Endothelial cell of umbilical vein (primary cell): ENCODE results near the gene SH3BGRL3. TPM values are rescaled to one million over a fixed set of nuclear protein-coding genes. Genes with fewer than 3 reads are reported as not detected.

Experiments
- BruUV-seq: library from RNA; stranded (reverse); fragments of 400-500 nt; replicated peaks from 2 replicates; lab custom pipeline; 2021; lab: Mats Ljungman, UMichigan
- CTCF ChIA-PET: fragments of 300-600, 350-600 bp; sonication (Branson Sonifier 250); formaldehyde crosslinking; loops from one replicate; lab custom pipeline; 2021; ENCODE audit warnings: antibody characterized with exemption, inconsistent platforms; lab: Charles Lee
- POLR2A ChIA-PET: fragments of 300-600, 350-600 bp; sonication (Branson Sonifier 250); formaldehyde crosslinking; loops from one replicate; lab custom pipeline; 2021; ENCODE audit warnings: antibody characterized with exemption, inconsistent platforms; lab: Charles Lee
- DNase-seq: peaks from one replicate; pipeline ENCODE4 v3.0.0-alpha.2; 2011; ENCODE audit warnings: low read depth, low spot score
- FAIRE-seq: peaks from 2 replicates; lab custom pipeline; 2011; peaks lifted over from hg19 to GRCh38; lab: Jason Lieb, UNC
- H2AFZ ChIP-seq: 2 replicates; pipeline ENCODE4 v1.6.0; 2012; ENCODE audit warnings: low read depth, low read length, control low read depth, inconsistent platforms
- H3K27ac ChIP-seq: 2 replicates; pipeline ENCODE4 v1.5.1; 2011; ENCODE audit warnings: low read depth, mild to moderate bottlenecking, control low read depth, low read length, moderate library complexity; ENCODE audit not compliant: insufficient read depth
- H3K27me3 ChIP-seq, 2 experiments: 2 replicates each; pipeline versions ENCODE4 v1.6.0 to v1.6.1; 2011; ENCODE audit warnings: low read length in 2 of 2, mixed read lengths in 1 of 2; ENCODE audit not compliant: control insufficient read depth in 2 of 2, insufficient read depth in 2 of 2
- H3K36me3 ChIP-seq, 2 experiments: 2 replicates in 1 of 2; 3 replicates in 1 of 2; pipeline ENCODE4 v1.5.1; 2011; ENCODE audit warnings: low read length in 2 of 2, mild to moderate bottlenecking in 1 of 2, moderate library complexity in 1 of 2; ENCODE audit not compliant: control insufficient read depth in 2 of 2, insufficient read depth in 2 of 2; ENCODE audit errors: extremely low read depth in 1 of 2
- H3K4me1 ChIP-seq: 3 replicates; pipeline ENCODE4 v1.5.1; 2011; ENCODE audit warnings: mild to moderate bottlenecking, low read length; ENCODE audit not compliant: control insufficient read depth, insufficient read depth; ENCODE audit errors: extremely low read depth
- H3K4me2 ChIP-seq: 2 replicates; pipeline ENCODE4 v1.6.1; 2011; ENCODE audit warnings: low read length, control low read depth, mixed read lengths; ENCODE audit not compliant: insufficient read depth
- H3K4me3 ChIP-seq, 3 experiments: fragments of 200-600 bp in 1 of 3; sonication (generic), shearing (Covaris generic) in 1 of 3; replicated peaks in 1 of 3; 2 replicates each; pipeline ENCODE4 v1.5.1; 2011 to 2016; ENCODE audit warnings: control low read depth in 3 of 3, low read length in 3 of 3, mild to moderate bottlenecking in 2 of 3, inconsistent platforms in 1 of 3, low read depth in 1 of 3, moderate library complexity in 1 of 3; ENCODE audit not compliant: insufficient read depth in 1 of 3
- H3K79me2 ChIP-seq: 2 replicates; pipeline ENCODE4 v1.6.0; 2012; ENCODE audit warnings: low read length, inconsistent platforms; ENCODE audit not compliant: control insufficient read depth, insufficient read depth
- H3K9ac ChIP-seq: replicated peaks from 2 replicates; pipeline ENCODE3; 2011; ENCODE audit warnings: low read length, control low read depth; ENCODE audit not compliant: insufficient read depth; ENCODE audit errors: extremely low read depth
- H3K9me1 ChIP-seq: replicated peaks from 3 replicates; pipeline ENCODE4 v1.6.0; 2011; ENCODE audit warnings: mild to moderate bottlenecking, low read length; ENCODE audit not compliant: control insufficient read depth, insufficient read depth; ENCODE audit errors: extremely low read depth
- H3K9me3 ChIP-seq: replicated peaks from 2 replicates; pipeline ENCODE4 v1.5.1; 2012; ENCODE audit warnings: low read length, inconsistent platforms; ENCODE audit not compliant: control insufficient read depth, insufficient read depth
- H4K20me1 ChIP-seq: replicated peaks from 2 replicates; pipeline ENCODE3; 2011; ENCODE audit warnings: mild to moderate bottlenecking, low read length; ENCODE audit not compliant: control insufficient read depth, insufficient read depth; ENCODE audit errors: extremely low read depth
- CTCF ChIP-seq, 2 donors: IDR thresholded peaks; 1 replicate in 1 of 2; 2 replicates in 1 of 2; pipeline ENCODE4 v1.5.1; 2011; ENCODE audit warnings: low read length in 2 of 2, mild to moderate bottlenecking in 2 of 2, moderate library complexity in 2 of 2, control low read depth in 1 of 2, inconsistent platforms in 1 of 2, low read depth in 1 of 2; ENCODE audit not compliant: insufficient read depth in 1 of 2; ENCODE audit errors: extremely low read depth in 1 of 2
- EZH2 ChIP-seq: IDR thresholded peaks from 2 replicates; pipeline ENCODE4 v1.6.1; 2012; ENCODE audit warnings: borderline replicate concordance, low read depth, mild to moderate bottlenecking, moderate library complexity, low read length, inconsistent platforms; ENCODE audit not compliant: severe bottlenecking
- FOS ChIP-seq: IDR thresholded peaks from 2 replicates; pipeline ENCODE4 v1.6.1; 2011; ENCODE audit warnings: mild to moderate bottlenecking, low read length, moderate library complexity, borderline replicate concordance; ENCODE audit not compliant: insufficient read depth
- GATA2 ChIP-seq: IDR thresholded peaks from 2 replicates; pipeline ENCODE4 v1.7.0; 2011; ENCODE audit warnings: low read depth, mild to moderate bottlenecking, moderate library complexity, mixed read lengths, low read length; ENCODE audit not compliant: insufficient read length, insufficient read depth
- JUN ChIP-seq: IDR thresholded peaks from 2 replicates; pipeline ENCODE4 v1.6.1; 2011; ENCODE audit warnings: borderline replicate concordance, low read depth; ENCODE audit not compliant: insufficient read length, insufficient read depth
- MAX ChIP-seq: IDR thresholded peaks from 2 replicates; pipeline ENCODE4 v1.6.1; 2011; ENCODE audit not compliant: insufficient read depth, insufficient read length
- MYC ChIP-seq: IDR thresholded peaks from one replicate; pipeline ENCODE4 v1.6.1; 2011; ENCODE audit warnings: mild to moderate bottlenecking, low read depth, low read length
- POLR2A ChIP-seq: IDR thresholded peaks from 2 replicates; pipeline ENCODE4 v1.6.1; 2012; ENCODE audit warnings: low read depth, mild to moderate bottlenecking, control low read depth, low read length
- POLR2AphosphoS5 ChIP-seq: IDR thresholded peaks from 2 replicates; pipeline ENCODE4 v1.6.1; 2012; ENCODE audit warnings: low read depth, mild to moderate bottlenecking, control low read depth, low read length, moderate library complexity; ENCODE audit not compliant: insufficient read depth
- dilution Hi-C: fragments of 300-500 bp; cut with MboI; formaldehyde crosslinking; loops from one replicate; pipeline ENCODE4 v1.15.0; 2019; ENCODE audit warnings: low sequenced_read_pairs; ENCODE audit not compliant: extremely low pct_ligation_motif_present
- intact Hi-C: fragments of 100-400 bp; cut with micrococcal nuclease; formaldehyde crosslinking; loops from one replicate; pipeline ENCODE4 v1.10.0; 2022
- polyA plus RNA-seq, 4 experiments: library from polyadenylated mRNA; depleted of rRNA in 3 of 4; stranded (reverse) in 3 of 4; unstranded in 1 of 4; fragments of >200 nt; gene quantifications; 2 replicates each; pipeline versions ENCODE4 v1.2.1 to v1.2.3, GENCODE V29; 2011 to 2012; ENCODE audit warnings: missing spikeins in 1 of 4
- total RNA-seq: library from RNA; stranded (reverse); gene quantifications from 2 replicates; pipeline ENCODE4 v1.2.3, GENCODE V29; 2021

Gene SH3BGRL3
- total and polyA plus RNA-seq, 2 donors (not counting 3 experiments of a cell fraction or from before 2014, with no cell fraction given) = 233 to 344 TPM

- ChIA-PET POLR2A (no interaction called here), CTCF (interaction anchor here (2.0 kb wide), 1 partner anchor 9 kb away, joined by 8 read pairs; no protein-coding TSS in a partner anchor)
- no peaks in the 10 kb centered on the region for H3K36me3 ChIP-seq
- no peak for FAIRE-seq
- no TSS peak for BruUV-seq
- peaks cover 4% of the 10 kb centered on the region for H3K4me1 ChIP-seq
- dilution Hi-C loops (no loop called here), intact Hi-C loops (no loop called here)
- no peaks in the 10 kb centered on the region for H3K9me1 ChIP-seq
- no peak overlapping the region for H3K4me2 ChIP-seq
- H3K9ac ChIP-seq = no peak overlapping the region
- no peaks in the 10 kb centered on the region for H3K27me3 ChIP-seq
- H2AFZ ChIP-seq = no peak overlapping the region
- no peaks in the 10 kb centered on the region for H4K20me1 ChIP-seq
- no peaks in the 10 kb centered on the region for H3K79me2 ChIP-seq
- H3K9me3 ChIP-seq = no peaks in the 10 kb centered on the region
- TF ChIP-seq FOS = no peak
- TF ChIP-seq MYC = no peak
- TF ChIP-seq POLR2AphosphoS5 = no peak
- TF ChIP-seq EZH2 = no peak
- TF ChIP-seq CTCF (IDR thresholded peaks at IDR 0.05; ENCODE audit: extremely low read depth in 1 of 2, insufficient read depth in 1 of 2, low read depth in 1 of 2, low read length in 2 of 2) = no peak
- TF ChIP-seq GATA2 = no peak
- TF ChIP-seq JUN = no peak
- TF ChIP-seq MAX = no peak
- TF ChIP-seq POLR2A = no peak
- no peak overlapping the region for H3K4me3 ChIP-seq
- H3K27ac ChIP-seq = peak overlapping the region; percentile 49
- no peak for DNase-seq
These were observed 17.9 kb downstream of the SH3BGRL3 start for GRCh38 chr1:26297791-26298124.
